ENCODE data around the gene DLGAP1.

DLGAP1 gene

DNA sequence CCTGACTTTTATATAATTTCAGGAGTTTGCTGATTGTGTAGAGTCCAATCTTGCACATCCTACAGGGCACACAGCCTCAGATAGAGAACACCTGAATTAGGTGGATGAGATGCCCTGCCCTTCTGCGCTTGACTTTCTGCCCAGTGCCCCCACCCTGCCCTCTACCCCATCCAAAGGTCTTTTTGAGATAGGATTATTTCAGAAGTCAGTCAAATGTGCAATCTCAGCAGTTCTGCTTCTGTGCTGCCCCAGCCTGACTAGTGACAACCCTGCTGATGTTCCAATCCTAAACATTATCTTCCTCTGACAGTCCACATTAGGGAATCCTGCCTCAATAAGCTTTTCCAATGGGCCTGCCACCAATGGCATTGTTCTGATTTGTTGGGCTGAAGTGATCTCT, 593.6 kb downstream of the DLGAP1 start:
- CTCF ChIA-PET: interaction anchor here (3.2 kb wide), 1 partner anchor 90 kb away, joined by 11 read pairs; no protein-coding TSS in a partner anchor
- POLR2A ChIA-PET: no interaction called here
- no peak overlapping the region for H3K4me3 ChIP-seq (ENCODE audit: control insufficient read depth in 1 of 7, extremely low read depth in 1 of 7, insufficient read depth in 4 of 7, low read depth in 2 of 7, low read length in 6 of 7)
- no peaks in the 10 kb centered on the region for H3K36me3 ChIP-seq (ENCODE audit: control insufficient read depth in 4 of 4, insufficient read depth in 4 of 4, low read length in 3 of 4)
- WGBS (ENCODE audit: insufficient coverage): 100% methylated on average over 1 of the region's 1 CpG
- H3K4me1 ChIP-seq (ENCODE audit: control extremely low read depth in 1 of 4, control insufficient read depth in 4 of 4, insufficient read depth in 4 of 4, low read length in 3 of 4): no peaks in the 10 kb centered on the region
- no peaks in the 10 kb centered on the region for H3K9me3 ChIP-seq (ENCODE audit: control extremely low read depth in 1 of 5, control insufficient read depth in 4 of 5, insufficient read depth in 2 of 5, low read depth in 1 of 5, low read length in 4 of 5)
- no peaks in the 10 kb centered on the region for H3K27me3 ChIP-seq (replicated peaks in 2 of 5; ENCODE audit: control insufficient read depth in 4 of 5, insufficient read depth in 5 of 5, low read length in 4 of 5)
- no peak overlapping the region for H3K27ac ChIP-seq (ENCODE audit: insufficient read depth in 1 of 2, low read depth in 1 of 2, low read length in 2 of 2, poor library complexity in 1 of 2, severe bottlenecking in 2 of 2)
- DNase-seq: no peak

DNA sequence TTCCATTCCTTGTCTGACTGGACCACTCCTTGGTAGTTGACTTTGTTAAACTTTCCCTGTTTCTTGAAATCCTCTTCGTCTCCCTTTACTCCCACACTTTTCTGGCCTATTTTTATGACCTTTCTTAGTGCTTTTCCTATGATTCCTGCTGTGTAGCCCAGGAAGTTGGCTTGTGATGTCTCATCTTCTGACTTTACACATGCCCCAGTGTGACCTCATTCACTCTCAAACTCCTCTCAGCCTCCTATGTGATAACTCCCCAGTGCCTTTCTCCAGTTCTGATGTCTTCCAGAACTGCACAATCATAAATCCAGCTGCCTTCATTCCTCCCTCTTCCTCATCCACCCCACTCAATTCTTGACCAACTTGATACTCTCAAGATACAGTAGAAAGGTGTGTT, 597.6 kb downstream of the DLGAP1 start:
- no CpG with 5 or more reads among the region's 1 CpG for WGBS (ENCODE audit: insufficient coverage)
- no peaks in the 10 kb centered on the region for H3K36me3 ChIP-seq (ENCODE audit: control insufficient read depth in 4 of 4, insufficient read depth in 4 of 4, low read length in 3 of 4)
- ChIA-PET POLR2A (no interaction called here), CTCF (interaction anchor here (1.5 to 2.4 kb wide), 3 partner anchors 12 to 138 kb away, joined by 4 to 10 read pairs (median 5); no protein-coding TSS in a partner anchor)
- H3K9me3 ChIP-seq (ENCODE audit: control extremely low read depth in 1 of 5, control insufficient read depth in 4 of 5, insufficient read depth in 2 of 5, low read depth in 1 of 5, low read length in 4 of 5): no peaks in the 10 kb centered on the region
- no peaks in the 10 kb centered on the region for H3K27me3 ChIP-seq (replicated peaks in 2 of 5; ENCODE audit: control insufficient read depth in 4 of 5, insufficient read depth in 5 of 5, low read length in 4 of 5)
- DNase-seq: no peak
- no peaks in the 10 kb centered on the region for H3K4me1 ChIP-seq (ENCODE audit: control extremely low read depth in 1 of 4, control insufficient read depth in 4 of 4, insufficient read depth in 4 of 4, low read length in 3 of 4)
- no peak overlapping the region for H3K4me3 ChIP-seq (ENCODE audit: control insufficient read depth in 1 of 7, extremely low read depth in 1 of 7, insufficient read depth in 4 of 7, low read depth in 2 of 7, low read length in 6 of 7)
- H3K27ac ChIP-seq (ENCODE audit: insufficient read depth in 1 of 2, low read depth in 1 of 2, low read length in 2 of 2, poor library complexity in 1 of 2, severe bottlenecking in 2 of 2): no peak overlapping the region

- Histone ChIP-seq H3K4me3 (ENCODE audit: control insufficient read depth in 1 of 7, extremely low read depth in 1 of 7, insufficient read depth in 4 of 7, low read depth in 2 of 7, low read length in 6 of 7) (no peak overlapping the region), H3K27me3 (replicated peaks in 2 of 5; ENCODE audit: control insufficient read depth in 4 of 5, insufficient read depth in 5 of 5, low read length in 4 of 5) (no peaks in the 10 kb centered on the region), H3K4me1 (ENCODE audit: control extremely low read depth in 1 of 4, control insufficient read depth in 4 of 4, insufficient read depth in 4 of 4, low read length in 3 of 4) (no peaks in the 10 kb centered on the region), H3K27ac (ENCODE audit: insufficient read depth in 1 of 2, low read depth in 1 of 2, low read length in 2 of 2, poor library complexity in 1 of 2, severe bottlenecking in 2 of 2) (no peak overlapping the region), H3K36me3 (ENCODE audit: control insufficient read depth in 4 of 4, insufficient read depth in 4 of 4, low read length in 3 of 4) (no peaks in the 10 kb centered on the region), H3K9me3 (ENCODE audit: control extremely low read depth in 1 of 5, control insufficient read depth in 4 of 5, insufficient read depth in 2 of 5, low read depth in 1 of 5, low read length in 4 of 5) (peaks cover 0 to 5% (median 0%) of the 10 kb centered on the region in 5 experiments)
- POLR2A ChIA-PET: no interaction called here
- WGBS (ENCODE audit: insufficient coverage): 100% methylated on average over 3 of the region's 3 CpGs
- DNase-seq: no peak
- CTCF ChIA-PET: interaction anchor here (2.4 kb wide), 1 partner anchor 84 kb away, joined by 10 read pairs; no protein-coding TSS in a partner anchor
These were observed 599.1 kb downstream of the DLGAP1 start for GRCh38 chr18:3855966-3856365.

GRCh38 chr18:3852321-3852720, 602.8 kb downstream of the DLGAP1 start:
- no peak overlapping the region for H3K27ac ChIP-seq (ENCODE audit: insufficient read depth in 1 of 2, low read depth in 1 of 2, low read length in 2 of 2, poor library complexity in 1 of 2, severe bottlenecking in 2 of 2)
- H3K4me1 ChIP-seq (ENCODE audit: control extremely low read depth in 1 of 4, control insufficient read depth in 4 of 4, insufficient read depth in 4 of 4, low read length in 3 of 4): no peaks in the 10 kb centered on the region
- no peak for DNase-seq
- CTCF ChIA-PET: no interaction called here
- no peak overlapping the region for H3K4me3 ChIP-seq (ENCODE audit: control insufficient read depth in 1 of 7, extremely low read depth in 1 of 7, insufficient read depth in 4 of 7, low read depth in 2 of 7, low read length in 6 of 7)
- POLR2A ChIA-PET: no interaction called here
- 100% methylated on average over 2 of the region's 2 CpGs for WGBS (ENCODE audit: insufficient coverage)
- H3K27me3 ChIP-seq (replicated peaks in 2 of 5; ENCODE audit: control insufficient read depth in 4 of 5, insufficient read depth in 5 of 5, low read length in 4 of 5): no peaks in the 10 kb centered on the region
- H3K36me3 ChIP-seq (ENCODE audit: control insufficient read depth in 4 of 4, insufficient read depth in 4 of 4, low read length in 3 of 4): no peaks in the 10 kb centered on the region
- H3K9me3 ChIP-seq (ENCODE audit: control extremely low read depth in 1 of 5, control insufficient read depth in 4 of 5, insufficient read depth in 2 of 5, low read depth in 1 of 5, low read length in 4 of 5): peaks cover 0 to 5% (median 0%) of the 10 kb centered on the region in 5 experiments

DNA sequence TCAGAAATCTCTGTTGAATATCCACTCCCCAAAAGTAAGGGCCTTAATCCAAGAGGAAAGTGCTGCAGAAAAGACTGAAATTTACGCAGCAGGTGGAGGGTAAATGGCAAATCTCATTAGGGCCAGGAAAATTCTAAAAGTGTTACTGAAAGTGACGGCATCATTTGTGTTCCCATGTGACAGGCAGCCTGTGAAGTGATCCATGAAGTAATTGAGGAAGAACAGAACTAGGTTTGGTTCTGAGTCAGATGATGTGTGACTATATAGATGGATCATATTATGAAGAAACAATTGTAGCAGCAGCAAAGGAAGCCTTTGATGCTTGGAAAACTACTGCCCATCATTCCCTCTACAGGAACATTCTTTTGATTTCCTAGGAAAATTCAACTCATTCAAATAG, 603.9 kb downstream of the DLGAP1 start:
- no peak overlapping the region for H3K4me3 ChIP-seq (ENCODE audit: control insufficient read depth in 1 of 7, extremely low read depth in 1 of 7, insufficient read depth in 4 of 7, low read depth in 2 of 7, low read length in 6 of 7)
- no peak for DNase-seq

DNA sequence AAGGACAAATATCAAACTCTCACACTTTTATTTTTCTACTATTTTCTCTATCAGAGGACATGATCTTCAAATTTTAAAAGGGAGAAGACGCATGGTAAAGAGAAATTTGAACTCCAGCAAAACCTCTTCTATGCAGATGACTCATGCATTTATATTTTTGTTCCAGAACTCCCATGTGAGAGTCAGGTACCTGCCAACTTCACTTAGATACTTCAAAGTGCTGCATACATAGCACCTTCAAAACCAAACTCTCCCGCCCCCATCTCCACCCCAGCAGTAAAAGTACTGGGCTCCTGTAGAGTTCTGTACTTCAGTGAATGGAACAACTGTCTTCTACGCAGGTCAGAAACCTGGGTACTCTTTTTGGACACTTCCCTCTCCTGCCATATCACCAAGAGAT, 606.8 kb downstream of the DLGAP1 start:
- no peak for DNase-seq
- H3K27ac ChIP-seq (ENCODE audit: insufficient read depth in 1 of 2, low read depth in 1 of 2, low read length in 2 of 2, poor library complexity in 1 of 2, severe bottlenecking in 2 of 2): no peak overlapping the region
- no peaks in the 10 kb centered on the region for H3K36me3 ChIP-seq (ENCODE audit: control insufficient read depth in 4 of 4, insufficient read depth in 4 of 4, low read length in 3 of 4)
- no peaks in the 10 kb centered on the region for H3K27me3 ChIP-seq (replicated peaks in 2 of 5; ENCODE audit: control insufficient read depth in 4 of 5, insufficient read depth in 5 of 5, low read length in 4 of 5)
- no peak overlapping the region for H3K4me3 ChIP-seq (ENCODE audit: control insufficient read depth in 1 of 7, extremely low read depth in 1 of 7, insufficient read depth in 4 of 7, low read depth in 2 of 7, low read length in 6 of 7)
- no peaks in the 10 kb centered on the region for H3K4me1 ChIP-seq (ENCODE audit: control extremely low read depth in 1 of 4, control insufficient read depth in 4 of 4, insufficient read depth in 4 of 4, low read length in 3 of 4)
- ChIA-PET CTCF (no interaction called here), POLR2A (no interaction called here)
- peaks cover 0 to 5% (median 0%) of the 10 kb centered on the region in 5 experiments for H3K9me3 ChIP-seq (ENCODE audit: control extremely low read depth in 1 of 5, control insufficient read depth in 4 of 5, insufficient read depth in 2 of 5, low read depth in 1 of 5, low read length in 4 of 5)
- WGBS (ENCODE audit: insufficient coverage): 90% methylated on average over 2 of the region's 3 CpGs

More for the DNA sequence above, 603.9 kb downstream of the DLGAP1 start:
- Histone ChIP-seq H3K4me1 (ENCODE audit: control extremely low read depth in 1 of 4, control insufficient read depth in 4 of 4, insufficient read depth in 4 of 4, low read length in 3 of 4) (no peaks in the 10 kb centered on the region), H3K36me3 (ENCODE audit: control insufficient read depth in 4 of 4, insufficient read depth in 4 of 4, low read length in 3 of 4) (no peaks in the 10 kb centered on the region), H3K27ac (ENCODE audit: insufficient read depth in 1 of 2, low read depth in 1 of 2, low read length in 2 of 2, poor library complexity in 1 of 2, severe bottlenecking in 2 of 2) (no peak overlapping the region), H3K9me3 (ENCODE audit: control extremely low read depth in 1 of 5, control insufficient read depth in 4 of 5, insufficient read depth in 2 of 5, low read depth in 1 of 5, low read length in 4 of 5) (peaks cover 0 to 5% (median 0%) of the 10 kb centered on the region in 5 experiments), H3K27me3 (replicated peaks in 2 of 5; ENCODE audit: control insufficient read depth in 4 of 5, insufficient read depth in 5 of 5, low read length in 4 of 5) (no peaks in the 10 kb centered on the region)
- CTCF ChIA-PET: no interaction called here
- 100% methylated on average over 2 of the region's 2 CpGs for WGBS (ENCODE audit: insufficient coverage)
- POLR2A ChIA-PET: no interaction called here

- ChIA-PET CTCF (interaction anchor here (0.7 to 1.5 kb wide), 3 partner anchors 10 to 25 kb away, joined by 3 read pairs; no protein-coding TSS in a partner anchor), POLR2A (no interaction called here)
These were observed 609.9 kb downstream of the DLGAP1 start for GRCh38 chr18:3845161-3845560.

More at GRCh38 chr18:3845161-3845560, 609.9 kb downstream of the DLGAP1 start:
- Histone ChIP-seq H3K27me3 (replicated peaks in 2 of 5; ENCODE audit: control insufficient read depth in 4 of 5, insufficient read depth in 5 of 5, low read length in 4 of 5) (no peaks in the 10 kb centered on the region), H3K4me3 (ENCODE audit: control insufficient read depth in 1 of 7, extremely low read depth in 1 of 7, insufficient read depth in 4 of 7, low read depth in 2 of 7, low read length in 6 of 7) (no peak overlapping the region), H3K4me1 (ENCODE audit: control extremely low read depth in 1 of 4, control insufficient read depth in 4 of 4, insufficient read depth in 4 of 4, low read length in 3 of 4) (no peaks in the 10 kb centered on the region), H3K27ac (ENCODE audit: insufficient read depth in 1 of 2, low read depth in 1 of 2, low read length in 2 of 2, poor library complexity in 1 of 2, severe bottlenecking in 2 of 2) (no peak overlapping the region), H3K9me3 (ENCODE audit: control extremely low read depth in 1 of 5, control insufficient read depth in 4 of 5, insufficient read depth in 2 of 5, low read depth in 1 of 5, low read length in 4 of 5) (no peaks in the 10 kb centered on the region), H3K36me3 (ENCODE audit: control insufficient read depth in 4 of 4, insufficient read depth in 4 of 4, low read length in 3 of 4) (no peaks in the 10 kb centered on the region)
- WGBS (ENCODE audit: insufficient coverage): no CpG with 5 or more reads among the region's 2 CpGs
- DNase-seq: no peak
